GM21423 (cell line): ENCODE results near the gene CCND2.

Source experiments
- ATAC-seq: cut with Tn5 transposase; IDR thresholded peaks from one replicate; pipeline ENCODE4 v1.9.1; 2021; ENCODE audit warnings: mild to moderate bottlenecking, moderate library complexity; ENCODE audit not compliant: unreplicated experiment

Gene CCND2

DNA sequence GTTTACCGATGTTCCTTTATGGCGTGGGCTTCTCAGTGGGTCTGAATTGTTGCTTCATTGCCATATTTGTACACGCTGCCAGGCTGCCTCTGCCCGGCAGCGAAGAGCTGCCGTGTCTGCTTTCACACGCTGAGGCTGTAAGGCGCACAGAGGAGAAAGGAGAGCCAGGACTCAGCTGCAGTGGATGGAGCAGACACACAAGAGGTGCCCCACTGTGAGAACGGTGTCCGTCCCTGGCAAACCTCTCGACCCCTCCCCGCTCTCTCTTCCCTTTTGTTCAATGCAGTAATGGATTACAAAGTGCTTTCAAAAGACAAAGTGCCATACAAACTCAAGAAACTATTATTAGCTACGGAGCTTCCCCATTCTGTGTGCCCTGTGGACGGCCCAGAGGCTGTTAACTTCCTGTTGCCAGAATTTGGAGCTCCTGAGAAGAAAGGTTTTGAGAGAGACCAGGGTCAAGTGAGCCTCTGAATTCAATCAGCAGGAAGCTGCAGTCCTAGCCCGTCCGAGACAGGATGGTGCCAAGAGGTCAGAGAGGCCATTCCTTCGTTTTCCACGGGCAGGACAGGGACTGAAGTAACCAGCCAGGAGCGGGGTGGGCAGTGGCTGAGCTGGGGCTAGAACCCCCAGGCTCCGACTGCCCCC, 15.8 kb downstream of the CCND2 start:
- no peak for ATAC-seq

DNA sequence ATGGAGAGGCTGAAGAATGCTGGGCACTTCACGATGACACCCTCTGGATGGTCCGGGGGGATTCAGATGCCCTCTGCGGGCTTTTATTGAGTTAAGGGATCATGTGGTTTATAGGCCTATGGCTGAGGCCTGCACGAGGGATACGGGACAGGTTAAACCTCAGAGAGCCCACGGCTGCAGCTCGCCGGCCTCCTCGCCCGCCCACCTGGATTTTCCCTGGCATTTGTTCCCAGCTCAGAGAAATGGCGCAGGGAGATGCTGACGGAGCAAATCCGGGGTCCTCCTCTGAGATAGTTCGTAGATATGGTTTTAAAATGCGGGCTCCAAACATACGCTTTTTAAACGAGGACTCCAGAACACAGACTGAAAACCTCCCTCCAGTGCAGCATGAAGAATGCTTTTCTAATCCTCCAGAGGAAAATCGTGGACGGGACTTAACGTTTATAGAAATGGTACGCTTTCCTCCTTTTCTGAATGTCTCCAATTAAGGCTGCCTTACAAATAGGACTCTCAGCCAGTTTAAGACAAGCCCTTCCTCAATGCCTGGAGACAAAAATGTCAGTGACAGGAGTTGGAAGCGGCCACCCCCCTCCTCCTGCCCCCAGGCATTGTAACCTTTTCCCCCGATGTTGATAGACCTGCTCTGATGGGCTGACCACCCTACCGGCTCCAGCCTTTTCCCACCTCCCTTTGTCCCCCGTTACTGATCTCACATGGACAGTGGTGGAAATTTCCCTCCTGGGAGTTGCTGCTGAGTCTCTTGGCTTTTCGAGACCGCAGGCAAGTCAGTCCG, 16.6 kb downstream of the CCND2 start:
- ATAC-seq: no peak

DNA sequence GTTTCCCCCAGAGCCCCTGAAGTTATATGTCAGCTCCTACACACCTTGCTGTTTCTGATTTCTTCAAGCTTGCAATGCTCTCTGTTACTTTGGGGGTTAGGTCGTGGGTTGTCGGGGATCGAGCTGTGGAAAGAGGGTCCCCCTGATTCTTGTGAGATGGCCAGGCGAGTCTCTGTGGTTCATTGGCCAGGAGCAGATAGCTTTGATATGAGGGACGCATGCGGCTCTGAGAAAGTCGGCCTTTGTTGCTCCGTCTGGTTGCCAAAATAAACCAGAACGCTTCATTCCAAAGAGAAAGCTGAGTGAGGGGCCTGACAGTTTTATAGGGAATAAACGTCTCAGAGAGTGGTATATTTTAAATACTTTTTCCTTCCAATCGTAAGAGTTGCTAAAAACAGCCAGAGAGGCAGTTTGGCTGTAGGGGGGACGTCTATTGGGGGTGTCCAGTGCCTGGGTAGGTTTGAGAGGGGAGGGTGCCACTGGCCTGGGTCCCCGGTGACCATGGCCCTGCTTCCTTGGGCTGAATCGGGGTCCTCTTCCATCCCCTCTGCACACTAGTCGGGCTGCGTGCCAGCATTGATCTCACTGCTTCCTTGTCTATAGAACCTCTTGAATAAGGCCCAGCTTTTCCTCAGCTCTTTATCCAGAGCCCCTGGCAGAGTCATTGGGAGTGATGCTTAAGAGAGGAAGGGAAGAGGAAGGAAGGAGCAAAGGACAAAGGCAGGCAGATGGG, 18.9 kb downstream of the CCND2 start:
- no peak for ATAC-seq

DNA sequence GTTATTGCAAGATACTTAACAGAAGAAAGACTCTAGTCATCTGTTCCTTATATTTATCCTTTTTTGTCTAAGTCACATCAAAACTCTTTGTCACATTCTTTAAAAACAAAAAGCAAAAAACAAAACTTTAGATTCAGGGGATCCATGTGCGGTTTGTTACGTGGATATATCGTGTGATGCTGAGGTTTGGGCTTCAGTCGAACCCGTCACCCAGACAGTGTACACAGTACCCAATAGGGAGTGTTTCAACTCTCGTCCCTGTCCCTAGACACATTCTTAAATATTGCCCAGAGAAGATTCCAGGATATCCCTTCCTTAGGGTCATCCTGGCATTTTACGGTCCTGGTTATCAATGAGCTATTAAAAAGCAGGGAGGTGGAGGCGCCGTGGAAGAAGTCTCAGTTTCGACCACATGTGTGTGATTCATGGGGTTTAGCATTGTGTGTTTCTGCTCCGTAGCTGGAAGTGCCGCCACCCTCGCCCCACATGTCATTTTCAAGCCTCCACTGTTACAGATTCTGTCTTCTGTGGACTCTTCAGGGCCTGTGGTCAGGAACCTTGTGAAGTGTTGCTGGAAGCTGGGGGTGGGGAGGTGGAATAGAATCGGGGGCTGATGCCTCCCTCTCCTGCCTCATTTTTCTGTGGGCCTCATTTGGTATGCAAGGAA, 19.9 kb downstream of the CCND2 start:
- no peak for ATAC-seq

DNA sequence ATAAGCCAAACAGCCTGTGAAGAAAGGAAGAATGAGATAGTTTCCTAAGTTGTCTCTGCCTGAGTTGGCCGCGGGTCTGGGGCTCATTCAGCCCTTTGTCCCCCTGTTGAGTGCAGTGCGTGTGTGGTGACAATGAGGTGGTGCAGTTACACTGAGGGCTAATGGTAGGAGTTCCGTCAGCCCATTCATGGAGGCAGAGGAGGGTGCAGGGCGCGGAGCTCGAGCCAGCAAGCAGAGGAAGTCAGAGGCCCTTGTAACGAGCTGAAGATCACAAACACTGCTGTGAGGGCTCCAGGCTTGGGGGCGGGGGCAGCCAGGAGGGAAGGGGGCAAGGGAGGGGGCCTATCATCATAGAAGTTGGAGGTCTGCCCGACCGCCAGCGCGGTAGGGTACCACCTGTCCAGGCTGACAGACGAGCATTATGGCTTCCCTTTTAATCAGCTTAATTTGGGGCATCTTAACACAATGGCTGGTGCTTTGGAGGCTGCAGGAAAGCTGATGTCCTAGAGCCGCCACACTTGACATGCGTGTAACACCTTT, 20.5 kb downstream of the CCND2 start:
- ATAC-seq: no peak

DNA sequence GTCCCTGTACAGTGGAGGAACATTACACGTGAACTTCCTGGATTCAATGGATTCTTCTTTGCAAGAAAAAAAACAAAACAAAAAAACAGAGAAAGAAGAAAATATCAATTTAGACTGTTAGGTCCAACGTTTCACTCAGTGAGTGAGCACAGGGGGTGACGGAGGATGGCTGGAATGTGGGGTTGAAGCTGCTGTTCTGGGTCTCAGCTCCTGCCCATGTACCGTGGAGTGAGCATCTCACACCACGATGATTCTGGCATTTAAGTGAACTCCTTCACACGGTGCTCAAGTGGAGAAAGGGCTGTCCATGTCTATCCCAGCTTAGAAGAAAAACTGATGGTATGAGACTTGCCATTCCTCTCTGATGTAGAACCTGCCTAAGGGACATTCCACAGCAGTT, 23.2 kb downstream of the CCND2 start:
- ATAC-seq: no peak

DNA sequence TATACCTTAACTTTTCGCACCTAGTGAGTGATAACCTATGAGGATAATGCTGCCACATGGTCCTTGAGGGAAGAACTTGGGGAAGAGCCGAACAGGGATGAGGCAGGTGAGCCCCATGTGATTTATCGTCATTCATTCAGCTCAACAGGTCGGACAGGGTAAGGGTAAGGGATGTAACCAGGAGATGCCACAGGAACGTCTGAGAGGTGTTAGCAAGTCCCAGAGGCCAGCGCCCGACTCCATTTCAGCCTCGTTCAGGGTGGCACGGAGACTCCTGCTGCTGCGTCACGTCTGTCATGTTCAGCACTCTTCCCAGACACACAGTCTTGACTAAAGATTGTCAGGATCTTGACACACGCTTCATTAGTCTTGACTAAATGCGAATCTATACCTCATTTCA, 24.1 kb downstream of the CCND2 start:
- no peak for ATAC-seq

DNA sequence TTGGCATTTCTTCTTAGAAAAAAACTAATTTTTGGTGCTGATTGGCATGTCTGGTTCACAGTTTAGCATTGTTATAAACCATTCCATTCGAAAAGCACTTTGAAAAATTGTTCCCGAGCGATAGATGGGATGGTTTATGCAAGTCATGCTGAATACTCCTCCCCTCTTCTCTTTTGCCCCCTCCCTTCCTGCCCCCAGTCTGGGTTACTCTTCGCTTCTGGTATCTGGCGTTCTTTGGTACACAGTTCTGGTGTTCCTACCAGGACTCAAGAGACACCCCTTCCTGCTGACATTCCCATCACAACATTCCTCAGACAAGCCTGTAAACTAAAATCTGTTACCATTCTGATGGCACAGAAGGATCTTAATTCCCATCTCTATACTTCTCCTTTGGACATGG, 27.3 kb downstream of the CCND2 start:
- ATAC-seq: no peak

DNA sequence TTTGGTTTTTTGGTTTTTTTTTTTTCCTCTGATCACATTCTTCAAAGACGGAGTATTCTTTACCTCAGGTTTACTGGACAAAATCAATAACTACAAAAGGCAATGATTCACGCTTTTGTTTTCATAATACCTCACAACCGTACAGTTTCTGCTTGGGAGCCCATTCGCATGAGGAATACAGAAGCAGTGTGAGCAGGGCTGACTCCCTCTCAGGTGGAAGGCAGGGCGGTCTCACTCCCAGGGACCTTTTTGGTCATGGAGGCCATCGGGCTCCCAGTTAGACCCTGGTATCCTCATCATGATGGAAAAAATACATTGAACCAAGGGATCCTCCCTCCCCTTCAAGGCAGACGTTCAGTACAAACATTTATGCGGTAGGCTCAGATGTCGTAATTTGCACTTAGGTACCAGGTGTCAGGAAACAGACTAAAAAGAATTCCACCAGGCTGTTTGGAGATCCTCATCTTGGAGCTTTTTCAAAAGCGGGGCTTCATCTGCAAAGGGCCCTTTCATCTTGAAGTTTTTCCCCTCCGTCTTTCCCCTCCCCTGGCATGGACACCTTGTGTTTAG, 28.5 kb downstream of the CCND2 start:
- no peak for ATAC-seq

DNA sequence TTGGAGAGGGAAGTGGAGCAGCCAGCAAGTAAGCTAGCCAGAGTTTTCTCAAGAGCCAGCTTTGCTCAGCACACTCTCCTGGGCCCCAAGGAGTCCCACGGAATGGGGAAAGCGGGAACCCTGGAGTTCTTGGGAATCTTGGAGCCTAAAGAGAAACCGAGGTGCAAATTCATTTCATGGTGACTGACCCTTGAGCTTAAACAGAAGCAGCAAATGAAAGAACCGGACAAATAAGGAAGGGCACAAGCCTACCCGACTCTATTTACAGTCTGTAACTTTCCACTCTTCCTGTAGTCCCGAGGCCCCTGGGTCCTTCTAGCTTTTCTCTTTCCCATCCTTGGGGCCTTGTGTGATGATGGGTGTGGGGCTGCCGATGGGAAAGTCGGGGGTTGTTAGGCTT, 29.3 kb downstream of the CCND2 start:
- no peak for ATAC-seq

DNA sequence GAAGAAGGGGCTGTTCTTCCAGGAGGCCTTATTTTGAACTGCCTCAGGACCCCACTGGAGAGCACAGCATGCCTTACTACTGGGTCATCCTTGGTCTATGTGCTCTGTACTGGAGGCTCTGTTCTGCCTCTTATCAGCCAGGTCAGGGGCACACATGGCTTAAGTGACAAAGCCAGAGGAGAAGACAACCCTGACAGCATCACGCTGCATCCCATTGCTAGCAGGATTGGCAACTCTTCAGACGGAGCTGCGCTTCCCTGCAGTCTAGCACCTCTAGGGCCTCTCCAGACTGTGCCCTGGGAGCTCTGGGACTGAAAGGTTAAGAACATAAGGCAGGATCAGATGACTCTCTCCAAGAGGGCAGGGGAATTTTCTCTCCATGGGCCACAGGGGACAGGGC, 30.2 kb downstream of the CCND2 start:
- ATAC-seq: no peak

DNA sequence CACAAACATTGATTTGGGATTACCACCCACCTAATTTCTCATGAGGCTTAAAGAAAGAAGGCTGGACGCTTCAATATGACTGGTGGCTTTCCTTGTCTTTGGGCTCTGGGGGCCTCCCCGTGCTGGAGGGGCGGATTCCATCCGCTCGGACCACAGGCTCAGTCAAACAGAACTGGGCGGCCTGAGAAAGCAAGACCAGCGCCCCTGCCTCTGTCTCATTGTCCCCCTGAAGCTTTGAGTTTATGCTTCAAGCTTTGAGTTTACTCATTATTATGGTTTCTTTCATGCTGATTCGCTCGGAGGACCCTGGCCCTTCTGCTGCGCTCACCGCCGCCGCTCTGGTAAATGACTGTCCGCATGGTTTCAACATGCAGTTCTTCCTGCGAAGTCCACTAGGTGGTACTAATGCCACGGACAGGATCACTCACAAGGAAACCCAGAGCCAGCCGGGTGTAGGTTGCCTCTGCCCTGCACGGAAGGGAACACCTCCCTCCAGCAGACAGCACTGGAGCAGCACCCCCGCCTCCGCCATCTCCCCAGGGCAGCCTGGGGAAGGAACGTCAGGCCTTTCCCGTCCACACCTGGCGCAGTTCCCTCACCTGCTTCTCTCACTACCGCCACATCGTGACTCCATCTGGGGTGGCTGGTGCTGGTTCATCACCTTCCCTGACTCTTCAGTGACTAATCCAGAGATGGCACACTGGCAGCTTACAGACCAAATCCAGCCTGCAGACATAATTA, 34.2 kb downstream of the CCND2 start:
- no peak for ATAC-seq

DNA sequence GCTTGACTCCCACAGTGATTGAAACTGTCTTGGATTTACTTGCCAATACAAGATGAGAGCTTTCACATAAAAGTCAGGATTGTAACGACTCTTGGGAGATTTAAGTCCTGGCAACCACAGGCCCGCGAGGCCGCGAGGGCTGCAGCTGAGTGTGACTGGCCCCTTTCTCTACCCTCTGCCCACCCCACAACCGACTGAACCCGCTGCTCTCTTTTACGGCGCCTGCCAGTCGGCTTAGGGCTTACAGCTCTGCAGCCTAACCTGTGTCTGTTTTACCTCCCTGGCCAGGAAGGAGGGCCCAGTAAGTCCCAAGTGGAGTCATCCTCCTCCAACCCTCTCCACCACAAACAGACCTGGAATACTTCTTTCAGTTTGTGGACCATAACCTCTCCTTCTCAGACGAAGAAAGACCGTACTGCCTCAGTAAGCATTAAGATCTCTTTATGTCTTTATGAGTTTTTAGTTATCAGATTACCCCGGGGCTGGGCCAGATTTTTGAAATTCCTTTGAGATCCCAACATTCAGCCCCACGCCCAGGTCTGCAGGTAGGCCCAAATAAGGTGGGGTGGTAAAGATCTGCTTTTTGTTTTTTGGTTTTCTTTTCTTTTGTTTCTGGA, 34.9 kb downstream of the CCND2 start:
- no peak for ATAC-seq

DNA sequence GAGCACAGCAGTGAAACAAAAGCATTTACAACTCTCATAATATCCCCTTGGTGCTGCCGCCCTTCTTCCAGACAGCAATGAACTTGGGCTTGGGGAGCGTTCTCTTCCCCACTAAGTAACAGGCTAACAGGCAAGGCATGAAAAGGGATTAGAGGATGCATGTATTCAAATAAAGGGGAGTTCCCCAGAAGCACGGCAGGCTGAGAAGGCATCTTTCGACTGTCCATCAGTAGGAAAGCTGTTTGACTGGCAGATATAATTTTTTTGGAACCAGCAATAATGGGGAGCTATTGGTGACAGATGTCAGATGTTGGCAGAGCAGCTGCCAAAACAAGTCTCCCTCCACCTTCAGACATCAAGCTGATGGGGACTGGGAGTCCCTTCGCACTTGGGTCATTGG, 38.2 kb downstream of the CCND2 start:
- ATAC-seq: no peak

DNA sequence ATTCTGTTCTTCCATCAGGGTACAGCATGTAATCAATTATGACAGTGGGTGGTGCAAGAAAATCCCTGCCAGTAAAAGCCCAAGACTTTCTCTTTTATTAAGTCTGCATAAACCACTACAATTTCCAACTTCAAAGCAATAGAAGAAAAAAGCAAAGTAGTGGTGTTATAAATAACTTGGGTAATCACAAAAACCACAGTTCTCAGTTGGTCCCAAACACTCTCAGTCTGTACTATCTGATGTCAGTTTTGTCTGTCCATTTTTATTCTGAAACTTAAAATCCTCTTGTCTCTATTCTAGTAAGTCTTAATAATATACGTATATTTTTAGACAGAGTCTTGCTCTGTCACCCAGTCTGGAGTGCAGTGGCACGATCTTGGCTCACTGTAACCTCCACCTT, 38.7 kb downstream of the CCND2 start:
- no peak for ATAC-seq

DNA sequence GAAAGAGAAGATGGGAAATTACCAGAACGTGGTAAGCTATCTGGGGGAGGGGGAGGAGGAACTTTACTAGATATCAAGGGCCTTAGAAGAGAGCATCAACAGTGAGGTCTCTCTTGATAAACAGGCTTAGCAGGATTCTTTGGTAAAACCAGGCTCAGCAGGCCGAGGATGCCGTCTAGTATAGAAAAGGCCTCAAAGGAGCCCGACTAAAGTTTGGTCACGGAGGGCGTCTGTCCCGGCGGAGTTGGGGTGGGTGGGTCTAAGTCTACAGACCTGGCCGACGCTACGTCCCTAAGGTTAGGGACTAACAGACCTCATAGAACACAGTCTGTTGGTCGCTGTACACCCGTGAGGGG, 46.9 kb downstream of the CCND2 start:
- ATAC-seq: peak; percentile 38

DNA sequence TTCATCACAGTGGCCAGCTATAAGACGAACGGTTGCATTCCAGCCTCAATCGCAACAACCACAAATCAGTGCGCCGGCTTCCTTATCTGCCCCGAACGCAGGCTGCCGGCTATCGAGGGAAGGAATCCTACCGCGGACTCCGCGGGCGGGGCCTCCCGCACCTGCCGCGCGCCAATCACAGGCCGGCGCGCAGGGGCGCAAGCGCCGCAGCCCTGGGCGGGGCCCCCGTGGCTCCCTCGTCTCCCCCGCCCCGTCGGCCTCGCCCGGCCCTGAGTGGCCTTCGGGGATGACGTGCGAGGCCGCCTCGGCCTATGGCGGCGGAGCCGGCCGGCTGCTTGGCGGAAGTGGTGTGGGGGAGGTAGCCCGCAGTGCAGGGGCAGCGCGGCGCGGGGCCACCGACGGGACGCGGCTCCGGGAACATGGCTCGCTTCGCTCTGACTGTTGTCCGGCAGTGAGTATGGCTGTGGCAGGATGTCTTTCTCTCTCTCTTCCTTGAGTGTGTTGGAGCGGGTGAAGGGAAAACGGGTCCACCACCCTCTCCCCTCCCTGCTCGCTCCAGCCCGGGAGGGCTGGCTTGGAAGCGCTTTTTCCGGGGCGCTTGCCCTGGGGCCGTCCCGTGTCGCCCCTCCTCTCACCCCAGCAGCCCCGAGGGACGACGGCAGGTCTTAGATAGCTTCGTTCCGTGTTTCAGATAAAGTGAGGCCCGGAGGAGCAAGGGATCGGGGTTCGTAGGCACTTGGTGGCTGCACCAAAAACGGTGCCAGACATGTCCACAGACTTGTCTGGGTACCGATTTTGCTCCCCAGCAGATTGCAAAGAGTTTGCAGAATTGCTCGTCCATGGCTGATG, 47.5 kb downstream of the CCND2 start, which contains the start of gene TIGAR:
TIGAR (plus strand) TSS at position 361 of the 849 bp plus-strand sequence; CDS start at position 420, 59 bp downstream.
- ATAC-seq: peak; percentile 98

DNA sequence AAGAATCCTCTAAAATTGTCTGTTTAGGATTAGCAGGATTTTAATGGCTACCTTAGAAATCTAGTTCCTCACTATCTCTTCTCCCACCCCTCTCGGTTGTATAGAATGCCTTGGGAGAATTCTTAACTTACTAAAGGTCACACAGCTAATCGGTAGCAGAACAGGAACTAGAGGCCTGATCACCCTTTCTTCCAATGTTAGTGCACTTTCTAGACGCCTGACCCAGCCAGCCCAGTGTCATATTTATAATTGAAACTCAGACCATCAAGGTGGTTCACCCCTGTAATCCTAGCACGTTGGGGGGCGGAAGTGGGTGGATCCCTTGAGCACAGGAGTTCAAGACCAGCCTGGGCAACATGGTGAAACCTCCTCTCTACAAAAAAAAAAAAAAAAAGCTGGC, 49.2 kb downstream of the CCND2 start:
- ATAC-seq: no peak
